Spleen (tissue), 11 donors: ENCODE measurements around the gene AARS2. TPM values are rescaled to one million over a fixed set of nuclear protein-coding genes. Genes with fewer than 3 reads are reported as not detected.
"Not testable (repeated sequence)": the region's sequence is repeated elsewhere in the genome, so short reads cannot be mapped to it uniquely, and the experiment has no call there.

Source experiments
- DNase-seq: peaks from one replicate; pipeline ENCODE4 v3.0.0-alpha.2; 2020
- H3K27ac ChIP-seq, 8 donors: fragments of 200-600 bp; sonication (generic) in 7 of 8; 1 replicate in 4 of 8; 2 replicates in 4 of 8; pipeline versions ENCODE4 v1.5.0 to v1.8.0; 2016 to 2021; ENCODE audit warnings: inconsistent platforms in 4 of 8, mild to moderate bottlenecking in 4 of 8, moderate library complexity in 1 of 8
- H3K27me3 ChIP-seq, 7 donors: fragments of 200-600 bp; sonication (generic) in 6 of 7; replicated peaks in 1 of 7; 1 replicate in 4 of 7; 2 replicates in 3 of 7; pipeline versions ENCODE4 v1.5.0 to v1.8.0; 2016 to 2021; ENCODE audit warnings: inconsistent platforms in 3 of 7, mild to moderate bottlenecking in 1 of 7
- H3K36me3 ChIP-seq, 6 donors: fragments of 200-600 bp; sonication (generic) in 5 of 6; 1 replicate in 4 of 6; 2 replicates in 2 of 6; pipeline versions ENCODE4 v1.5.0 to v1.8.0; 2016 to 2021; ENCODE audit warnings: inconsistent platforms in 2 of 6
- H3K4me1 ChIP-seq, 6 donors: fragments of 200-600 bp; sonication (generic) in 5 of 6; 1 replicate in 3 of 6; 2 replicates in 3 of 6; pipeline versions ENCODE4 v1.5.0 to v1.8.0; 2016 to 2021; ENCODE audit warnings: inconsistent platforms in 3 of 6
- H3K4me3 ChIP-seq, 8 donors: fragments of 200-600 bp; sonication (generic) in 7 of 8; 1 replicate in 4 of 8; 2 replicates in 4 of 8; pipeline versions ENCODE4 v1.5.0 to v1.8.0; 2016 to 2021; ENCODE audit warnings: inconsistent platforms in 4 of 8, mild to moderate bottlenecking in 4 of 8, moderate library complexity in 2 of 8
- H3K9me3 ChIP-seq, 8 donors: fragments of 200-600 bp; sonication (generic) in 7 of 8; 1 replicate in 4 of 8; 2 replicates in 4 of 8; pipeline versions ENCODE4 v1.5.0 to v1.8.0; 2016 to 2021; ENCODE audit warnings: inconsistent platforms in 4 of 8
- CTCF ChIP-seq, 11 experiments: fragments of 200-600 bp in 7 of 11; fragments of 450-650 bp in 4 of 11; sonication (generic) in 4 of 11; IDR thresholded peaks in 8 of 11; conservative IDR thresholded peaks in 3 of 11; 1 replicate in 7 of 11; 2 replicates in 4 of 11; pipeline versions ENCODE4 v1.4.0 to v1.8.0; 2016 to 2021; ENCODE audit warnings: antibody characterized with exemption in 11 of 11, inconsistent platforms in 4 of 11, mild to moderate bottlenecking in 1 of 11
- POLR2A ChIP-seq, 3 donors: fragments of 450-650 bp; IDR thresholded peaks; one replicate each; pipeline ENCODE4 v1.5.1; 2017; ENCODE audit warnings: antibody characterized with exemption in 3 of 3, mild to moderate bottlenecking in 1 of 3
- POLR2AphosphoS5 ChIP-seq, 3 donors: sonication (generic); formaldehyde crosslinking; IDR thresholded peaks; one replicate each; pipeline ENCODE4 v1.5.1; 2017; ENCODE audit warnings: antibody characterized with exemption in 3 of 3
- WGBS, 5 donors: extraction: QIAGEN DNeasy Blood & Tissue Kit in 3 of 5; methylation state at CpG; one replicate each; pipeline versions ENCODE4 v1.1.5 to v1.1.7; 2013 to 2018; 5-methylcytosine and 5-hydroxymethylcytosine counted together
- intact Hi-C: fragments of 100-400 bp; cut with DNase I; formaldehyde crosslinking; loops from one replicate; pipeline ENCODE4 v1.15.0; 2023; ENCODE audit warnings: low total_unique reads
- polyA plus RNA-seq, 3 donors: library from polyadenylated mRNA; stranded (reverse); fragments of 200-250 nt; gene quantifications; one replicate each; pipeline ENCODE4 v1.2.1, GENCODE V29; 2013
- total RNA-seq, 7 donors: library from RNA; depleted of rRNA in 3 of 7; stranded (reverse); fragments of >200 nt in 3 of 7; fragmentation: NEBNext Ultra II Directional in 4 of 7; extraction: Animal tissue kit (Norgen Biotek cat#: 25700) in 4 of 7; gene quantifications; one replicate each; pipeline versions ENCODE4 v1.1.0 to v1.2.1, GENCODE V29; 2016 to 2021
- donor health status: healthy with polysubstance abuse.
- donor health status: DM: no; HTN: no; CAD: no; lungs with moderate emphysema.
- donor health status: DM: no; HTN: no; CAD: no.
- donor health status: Bipolar disorder and iron deficiency.
- donor health status: healthy.
- donor health status: DM: no; HTN: no; CAD: no.
- donor health status: DM: yes; HTN: yes; CAD: no.

Gene AARS2
- total and polyA plus RNA-seq, 10 donors, result 3.5 to 16.8 (median 13.7) TPM

GRCh38 chr6:44332585-44332984 lies 19.4 kb upstream of the AARS2 start:
- Histone ChIP-seq H3K36me3 (no peaks in the 10 kb centered on the region), H3K4me3 (no peak overlapping the region), H3K4me1 (peaks cover 0 to 13% (median 2%) of the 10 kb centered on the region in 6 donors), H3K27me3 (peaks cover 0 to 32% (median 14%) of the 10 kb centered on the region in 7 donors), H3K27ac (no peak overlapping the region), H3K9me3 (no peaks in the 10 kb centered on the region)
- intact Hi-C loops, result no loop called here
- no peak for DNase-seq
- TF ChIP-seq POLR2AphosphoS5 (IDR thresholded peaks at IDR 0.05), result no peak
- no peak for TF ChIP-seq CTCF (IDR thresholded peaks at IDR 0.05 in 8 of 11, conservative IDR thresholded peaks at IDR 0.05 in 3 of 11)
- no peak for TF ChIP-seq POLR2A (IDR thresholded peaks at IDR 0.05)
- WGBS, 5 donors, result 49 to 80% (median 63%) methylated on average over 7 of the region's 7 CpGs

GRCh38 chr6:44329858-44330257 lies 16.7 kb upstream of the AARS2 start:
- Histone ChIP-seq H3K27ac (no peak overlapping the region), H3K4me1 (peaks cover 0 to 13% (median 2%) of the 10 kb centered on the region in 6 donors), H3K9me3 (no peaks in the 10 kb centered on the region), H3K36me3 (no peaks in the 10 kb centered on the region), H3K27me3 (peaks cover 0 to 32% (median 14%) of the 10 kb centered on the region in 7 donors), H3K4me3 (no peak overlapping the region)
- intact Hi-C loops, result no loop called here
- no peak for TF ChIP-seq POLR2AphosphoS5 (IDR thresholded peaks at IDR 0.05)
- no peak for TF ChIP-seq CTCF (IDR thresholded peaks at IDR 0.05 in 8 of 11, conservative IDR thresholded peaks at IDR 0.05 in 3 of 11)
- TF ChIP-seq POLR2A (IDR thresholded peaks at IDR 0.05), result no peak
- DNase-seq, result no peak
- 65 to 74% (median 71%) methylated on average over 5 of the region's 5 CpGs for WGBS, 5 donors

GRCh38 chr6:44328203-44328602 lies 15.1 kb upstream of the AARS2 start:
- DNase-seq, H3K9me3 ChIP-seq, H3K27ac ChIP-seq, intact Hi-C loops, H3K4me3 ChIP-seq, H3K4me1 ChIP-seq, H3K36me3 ChIP-seq: not testable (repeated sequence)
- WGBS, 5 donors, result 31 to 52% (median 44%) methylated on average over 5 to 7 of the region's 9 CpGs
- peaks cover 0 to 32% (median 14%) of the 10 kb centered on the region in 7 donors for H3K27me3 ChIP-seq

GRCh38 chr6:44327760-44328159 lies 14.6 kb upstream of the AARS2 start:
- Histone ChIP-seq H3K27ac (no peak overlapping the region), H3K9me3 (no peaks in the 10 kb centered on the region), H3K4me3 (no peak overlapping the region), H3K27me3 (peaks cover 0 to 32% (median 14%) of the 10 kb centered on the region in 7 donors), H3K4me1 (no peaks in the 10 kb centered on the region), H3K36me3 (no peaks in the 10 kb centered on the region)
- DNase-seq, result no peak
- TF ChIP-seq CTCF (IDR thresholded peaks at IDR 0.05 in 8 of 11, conservative IDR thresholded peaks at IDR 0.05 in 3 of 11) (no peak), POLR2AphosphoS5 (IDR thresholded peaks at IDR 0.05) (no peak), POLR2A (IDR thresholded peaks at IDR 0.05) (no peak)
- intact Hi-C loops, result no loop called here
- WGBS, 5 donors, result 66 to 86% (median 73%) methylated on average over 2 of the region's 2 CpGs

- peaks cover 0 to 28% (median 14%) of the 10 kb centered on the region in 7 donors for H3K27me3 ChIP-seq
- H3K36me3 ChIP-seq, result no peaks in the 10 kb centered on the region
- H3K9me3 ChIP-seq, result no peaks in the 10 kb centered on the region
- intact Hi-C loops, result no loop called here
- no peaks in the 10 kb centered on the region for H3K4me1 ChIP-seq
- no peak overlapping the region for H3K27ac ChIP-seq
- TF ChIP-seq POLR2A (IDR thresholded peaks at IDR 0.05), result no peak
- TF ChIP-seq CTCF (IDR thresholded peaks at IDR 0.05 in 8 of 11, conservative IDR thresholded peaks at IDR 0.05 in 3 of 11), result no peak
- TF ChIP-seq POLR2AphosphoS5 (IDR thresholded peaks at IDR 0.05), result no peak
- no peak overlapping the region for H3K4me3 ChIP-seq
- DNase-seq, result no peak
Observed at GRCh38 chr6:44327096-44327495, 13.9 kb upstream of the AARS2 start.
